CD4-positive, alpha-beta T cell treated with Interleukin-15 for 1 hour (primary cell): ENCODE data around the gene CRYBB3.
"Not testable (repeated sequence)": the region's sequence is repeated elsewhere in the genome, so short reads cannot be mapped to it uniquely, and the experiment has no call there.

Source experiments
- DNase-seq: peaks from one replicate; pipeline ENCODE4 v3.0.0-alpha.2; 2020

Gene CRYBB3

DNA sequence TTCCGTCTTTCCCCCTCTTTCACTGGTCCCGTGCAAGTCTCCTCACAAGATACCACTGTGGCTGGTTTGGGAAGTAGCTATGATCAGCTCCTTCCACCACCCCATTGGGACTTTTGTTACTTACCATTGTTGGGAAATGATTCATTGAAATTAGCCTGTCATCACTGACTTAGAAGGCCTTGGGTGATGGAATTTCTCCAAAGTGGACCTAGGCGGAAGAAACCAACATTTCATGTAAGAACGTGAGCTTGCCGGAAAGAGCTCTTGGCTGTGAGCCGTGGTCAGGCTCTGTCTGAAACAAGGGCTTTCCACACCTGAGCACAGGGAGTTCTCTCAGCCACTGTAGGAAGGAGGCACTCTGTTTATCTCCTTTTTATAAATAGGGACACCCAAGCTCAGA, 23.5 kb upstream of the CRYBB3 start:
- no peak for DNase-seq

DNA sequence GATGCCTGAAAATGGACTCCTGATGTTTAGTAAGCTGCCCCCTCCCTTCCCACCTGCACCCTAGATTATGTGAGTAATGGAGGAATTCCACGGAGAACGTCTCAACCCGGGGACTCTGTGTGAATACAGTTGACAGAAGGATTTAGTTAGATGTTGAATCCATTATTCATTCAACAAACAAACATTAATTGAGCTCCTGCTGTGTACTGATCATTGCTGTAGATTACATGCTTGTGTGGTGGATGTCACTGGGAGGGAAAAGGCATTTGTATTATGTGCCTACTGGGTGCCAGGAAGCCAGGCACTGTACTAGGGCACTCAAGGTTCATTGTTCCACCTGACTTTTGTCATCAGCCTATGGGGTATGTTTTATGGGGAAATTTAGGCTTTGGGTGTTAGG, 22.9 kb upstream of the CRYBB3 start:
- DNase-seq, result no peak

DNA sequence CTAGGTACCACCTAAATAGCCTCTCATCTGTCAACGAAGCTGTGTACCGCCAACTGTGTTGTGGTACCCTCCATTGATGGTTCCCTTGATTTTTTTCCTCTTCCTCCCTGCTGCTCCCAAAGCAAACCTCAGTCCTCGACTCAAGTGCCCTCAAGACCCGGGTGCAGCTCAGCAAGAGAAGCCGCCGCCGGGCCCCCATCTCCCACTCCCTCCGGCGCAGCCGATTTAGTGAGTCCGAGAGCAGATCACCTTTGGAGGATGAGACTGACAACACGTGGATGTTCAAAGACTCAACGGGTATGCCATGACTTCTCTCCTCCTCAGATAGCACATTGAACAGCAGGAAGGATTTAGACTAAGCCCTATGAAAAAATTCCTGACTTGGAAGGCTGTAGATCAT, 22.4 kb upstream of the CRYBB3 start:
- DNase-seq, result no peak

DNA sequence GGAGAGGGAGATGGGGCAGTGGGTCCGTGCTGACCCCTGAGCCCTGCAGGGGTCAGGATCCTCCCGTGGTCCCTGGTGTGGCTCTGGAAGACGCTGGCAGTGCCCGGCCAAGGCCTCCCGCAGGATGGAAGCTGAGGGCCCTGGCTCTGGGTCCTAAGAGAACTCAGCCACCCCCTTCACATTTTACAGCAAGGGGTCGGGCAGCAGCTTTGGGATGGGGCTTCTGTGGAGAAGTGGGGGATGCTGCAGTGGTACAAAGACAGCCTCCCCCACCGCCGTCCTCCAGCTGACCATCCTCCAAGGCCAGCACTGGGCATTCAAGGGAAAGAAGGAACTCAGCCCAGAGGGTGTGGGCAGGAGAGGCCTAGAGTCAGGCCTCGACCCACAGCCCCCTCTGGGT, 21.8 kb upstream of the CRYBB3 start:
- DNase-seq, result no peak

DNA sequence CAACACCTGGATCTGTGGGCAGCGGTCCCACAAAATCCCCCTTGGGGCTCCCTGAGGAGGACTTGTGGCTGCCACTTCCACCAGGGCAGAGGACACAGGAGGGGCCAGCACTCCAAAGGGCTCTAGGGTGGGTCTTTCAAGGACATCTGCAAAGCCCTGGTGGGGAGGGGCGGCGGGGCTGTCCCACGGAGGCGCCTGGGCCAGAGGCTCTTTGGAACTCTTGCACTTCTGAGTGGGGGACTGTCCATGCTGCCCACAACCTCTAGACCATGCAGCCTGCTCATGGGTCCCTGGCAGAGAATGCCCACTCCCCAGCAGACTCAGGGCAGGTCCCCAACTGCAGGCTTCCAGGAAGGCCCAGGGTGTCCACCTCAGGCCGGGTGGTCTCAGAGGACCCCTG, 21.3 kb upstream of the CRYBB3 start:
- not testable (repeated sequence) for DNase-seq

DNA sequence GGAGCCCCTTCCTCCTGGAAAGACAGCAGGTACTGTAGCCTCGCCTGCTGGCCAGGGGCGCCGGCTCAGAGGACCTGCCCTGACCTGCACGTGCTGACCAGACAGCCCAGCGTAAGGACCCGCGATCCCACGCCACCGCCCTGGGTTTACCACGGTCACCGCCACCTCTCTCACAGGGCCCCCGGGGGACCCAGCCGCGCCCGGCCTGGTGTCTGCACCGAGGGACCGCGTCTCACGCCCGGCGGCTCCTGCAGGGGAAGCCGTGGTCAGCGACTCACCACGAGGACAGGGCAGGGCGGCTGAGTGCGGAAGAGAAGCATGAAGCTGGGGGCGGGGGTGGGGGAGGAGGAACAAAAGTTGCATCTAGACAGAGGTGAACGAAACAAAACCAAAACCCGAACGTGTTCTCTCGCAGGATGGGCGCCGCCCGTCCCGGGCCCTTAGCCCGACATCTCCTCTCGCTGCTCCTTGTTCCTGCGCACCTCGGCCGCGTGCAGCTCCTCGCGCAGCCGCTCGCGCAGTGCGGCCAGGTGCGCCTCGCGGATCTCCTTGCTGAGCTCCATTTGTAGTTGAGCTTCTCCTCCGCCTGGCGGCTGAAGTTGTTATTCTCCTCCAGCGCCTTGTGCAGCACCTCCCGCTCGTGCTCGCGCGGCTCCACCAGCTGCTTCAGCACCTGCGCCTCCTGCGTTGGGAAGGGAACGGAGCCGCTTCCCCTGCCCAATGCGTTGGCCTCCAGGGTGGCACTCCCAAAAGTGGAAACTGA, 20.6 kb upstream of the CRYBB3 start:
- DNase-seq, result not testable (repeated sequence)

DNA sequence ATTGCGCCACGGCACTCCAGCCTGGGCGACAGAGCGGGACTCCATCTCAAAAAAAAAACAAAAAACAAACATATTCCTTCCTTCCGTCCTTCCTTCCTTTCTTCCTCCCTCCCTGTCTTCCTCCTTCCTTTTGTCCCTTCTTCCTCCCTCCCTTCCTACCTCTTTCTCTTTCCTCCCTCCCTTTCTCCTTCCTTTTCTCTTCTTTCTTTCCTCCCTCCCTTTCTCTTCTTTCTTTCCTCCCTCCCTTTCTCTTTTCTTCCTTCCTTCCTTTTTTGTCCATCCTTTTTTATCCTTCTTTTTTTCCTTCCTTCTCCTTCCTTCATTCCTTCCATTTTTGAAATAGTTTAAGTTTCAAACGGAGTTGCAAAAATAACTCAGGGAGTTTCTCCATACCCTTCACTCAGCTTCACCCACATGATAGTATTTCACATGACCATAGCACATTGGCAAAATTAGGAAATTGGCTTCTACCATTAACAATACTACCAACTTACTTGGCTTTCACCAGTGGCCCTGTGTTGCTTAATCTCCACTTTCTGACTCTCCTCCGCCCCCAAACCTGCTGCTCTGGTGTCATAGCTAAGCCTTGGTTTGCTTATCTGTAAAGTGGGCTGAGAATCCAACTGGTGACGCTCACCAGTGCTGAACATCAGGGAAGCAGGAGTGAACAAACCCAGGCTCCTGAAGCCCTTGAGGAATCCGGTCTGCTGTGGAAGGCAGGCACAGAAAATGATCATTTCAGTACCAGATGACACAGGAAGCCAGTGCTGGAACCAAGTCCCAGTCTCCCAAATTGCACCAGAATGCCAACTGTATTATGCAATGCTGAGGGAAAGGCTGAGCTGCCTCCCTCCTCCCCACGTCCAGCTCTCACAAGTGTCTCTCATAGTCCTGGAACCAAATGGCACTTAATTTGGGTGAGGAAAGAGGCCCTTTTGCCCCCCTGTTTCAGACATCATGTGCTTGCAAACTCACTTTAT, 17.2 kb upstream of the CRYBB3 start:
- no peak for DNase-seq

- no peak for DNase-seq
Measured at GRCh38 chr22:25183949-25184619, 15.6 kb upstream of the CRYBB3 start.

DNA sequence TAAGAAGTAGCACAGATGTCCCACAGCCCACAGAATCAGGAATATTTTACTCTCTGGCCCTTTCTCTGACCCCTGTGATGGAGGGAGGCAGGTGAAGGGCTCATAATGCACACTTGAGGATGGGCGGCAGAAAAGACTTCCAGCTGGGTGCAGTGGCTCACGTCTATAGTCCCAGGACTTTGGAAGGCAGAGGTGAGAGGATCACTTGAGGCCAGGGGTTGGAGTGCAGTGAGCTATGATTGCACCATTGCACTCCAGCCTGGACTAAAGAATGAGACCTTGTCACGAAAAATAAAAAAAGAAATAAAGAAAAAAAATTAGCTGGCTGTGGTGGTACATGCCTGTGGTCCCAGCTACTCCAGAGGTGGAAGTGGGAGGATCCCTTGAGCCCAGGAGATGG, 13.5 kb upstream of the CRYBB3 start:
- DNase-seq, result no peak

- no peak for DNase-seq
Measured at GRCh38 chr22:25187469-25187868, 12.2 kb upstream of the CRYBB3 start.

DNA sequence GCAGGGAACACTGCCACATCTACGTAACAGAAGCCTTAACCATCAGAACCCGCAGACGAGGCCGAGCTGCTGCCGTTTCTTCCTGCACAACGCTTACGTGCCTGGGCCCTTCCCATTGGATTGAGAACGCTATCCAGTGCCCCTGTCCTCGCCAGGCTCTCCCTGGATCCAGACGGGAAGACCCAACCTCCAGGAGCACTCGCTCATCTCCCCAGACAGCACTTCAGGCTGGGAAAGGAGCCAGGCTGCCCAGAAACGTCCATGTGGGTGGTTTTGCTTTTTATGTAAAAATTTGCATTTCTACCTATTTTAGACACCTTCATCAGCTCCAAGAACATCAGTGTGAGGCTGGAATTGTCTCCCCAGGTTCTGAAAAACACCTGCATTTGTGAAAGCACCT, 7.3 kb upstream of the CRYBB3 start:
- no peak for DNase-seq

GRCh38 chr22:25193130-25193529, 6.5 kb upstream of the CRYBB3 start:
- DNase-seq, result no peak

DNA sequence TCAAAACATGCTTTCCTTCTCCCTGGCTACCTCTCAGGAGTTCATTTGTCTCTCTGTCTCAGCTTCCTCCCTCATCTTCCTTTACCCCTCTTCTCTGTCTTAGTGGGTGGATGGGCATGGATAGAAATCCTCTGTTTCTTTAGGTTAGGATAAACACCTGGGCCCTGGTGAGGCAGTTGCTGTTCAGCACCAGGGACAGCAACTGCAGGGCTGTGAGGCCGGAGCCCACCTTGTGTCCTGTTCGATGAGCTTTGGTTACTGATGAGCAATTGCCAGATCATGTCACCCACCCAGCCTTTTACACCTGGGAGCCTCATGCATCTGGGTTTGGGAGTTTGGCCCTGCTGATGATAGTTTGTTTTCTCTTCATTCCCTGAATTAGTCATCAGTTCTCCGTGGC, 6.1 kb upstream of the CRYBB3 start:
- DNase-seq, result no peak

DNA sequence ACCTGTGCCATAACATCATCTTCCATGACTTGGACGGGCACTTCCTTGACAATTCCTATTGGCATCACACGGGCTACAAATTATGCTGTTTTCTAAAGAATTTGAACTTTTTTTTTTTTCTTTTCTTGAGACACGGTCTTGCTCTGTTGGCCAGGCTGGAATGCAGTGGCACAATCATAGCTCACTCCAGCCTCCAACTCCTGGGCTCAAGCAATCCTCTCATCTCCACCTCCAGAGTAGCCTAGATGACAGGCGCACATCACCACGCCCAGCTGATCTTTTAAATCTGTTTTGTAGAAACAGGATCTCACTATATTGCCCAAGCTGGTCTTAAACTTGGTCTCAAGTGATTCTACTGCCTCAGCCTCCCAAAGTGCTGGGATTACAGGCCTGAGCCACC, 3.3 kb upstream of the CRYBB3 start:
- DNase-seq, result no peak

DNA sequence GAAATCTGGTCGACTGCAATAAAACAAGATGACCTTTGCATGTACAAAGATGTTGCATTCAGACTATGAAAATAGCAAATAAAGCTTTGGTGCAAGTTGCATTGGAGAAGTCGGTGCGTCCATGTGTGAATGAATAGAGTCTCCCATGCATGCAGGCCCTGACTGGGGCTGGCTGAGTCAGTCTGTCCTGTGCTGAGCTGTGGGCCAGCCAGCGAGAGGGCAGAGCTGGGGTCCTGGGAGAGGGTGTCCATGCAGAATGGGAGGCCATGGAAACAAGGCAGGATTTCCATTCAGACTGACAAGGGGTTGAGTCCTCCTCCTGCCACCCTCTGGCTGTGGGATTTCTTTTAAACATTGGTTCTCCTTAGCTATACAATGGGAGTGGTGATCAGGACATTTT, 2.3 kb upstream of the CRYBB3 start:
- no peak for DNase-seq

DNA sequence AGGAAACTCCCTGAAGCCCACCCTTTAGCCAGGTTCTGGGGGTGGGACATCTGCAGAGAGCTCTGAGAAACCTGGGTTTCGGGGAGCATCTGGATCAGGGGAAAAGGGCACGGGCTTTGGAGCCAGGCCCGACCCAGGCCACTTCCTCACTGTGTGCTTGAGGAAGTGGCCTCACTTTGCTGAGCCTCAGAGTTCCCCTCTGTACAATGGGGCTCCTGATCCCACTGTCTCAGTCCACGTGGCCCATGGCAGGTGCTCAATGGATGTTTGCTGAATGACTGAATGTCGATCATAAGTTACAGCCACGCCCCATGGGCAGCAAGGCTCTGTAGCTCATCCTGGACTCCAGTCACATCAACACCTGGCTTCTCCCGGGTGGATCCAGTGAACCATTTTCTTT, 1.3 kb downstream of the CRYBB3 start:
- DNase-seq, result no peak

- no peak for DNase-seq
Measured at GRCh38 chr22:25201557-25202273, 2.1 kb downstream of the CRYBB3 start.

GRCh38 chr22:25202290-25202921, 2.7 kb downstream of the CRYBB3 start:
- DNase-seq, result peak; percentile 32

GRCh38 chr22:25203082-25203481, 3.4 kb downstream of the CRYBB3 start:
- DNase-seq, result no peak

DNA sequence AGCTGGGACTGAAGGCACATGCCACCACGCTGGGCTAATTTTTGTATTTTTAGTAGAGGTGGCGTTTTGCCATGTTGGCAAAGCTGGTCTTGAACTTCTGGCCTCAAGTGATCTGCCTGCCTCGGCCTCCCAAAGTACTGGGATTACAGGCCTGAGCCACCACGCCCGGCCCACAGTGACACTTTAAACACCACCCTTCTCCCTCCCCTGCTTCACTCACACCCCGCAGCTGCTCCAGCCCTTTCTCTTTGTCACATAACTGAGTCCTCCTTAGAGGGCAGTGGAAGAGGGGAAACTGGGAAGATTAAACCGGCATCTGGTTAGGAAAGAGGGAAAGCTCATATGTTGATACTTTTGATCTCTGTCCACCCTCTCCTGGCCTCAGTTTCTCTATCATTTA, 4.9 kb downstream of the CRYBB3 start:
- not testable (repeated sequence) for DNase-seq

- DNase-seq, result no peak
Measured at GRCh38 chr22:25205847-25206246, 6.2 kb downstream of the CRYBB3 start.

GRCh38 chr22:25206998-25207397, 7.3 kb downstream of the CRYBB3 start:
- DNase-seq, result no peak
